RWPE2 (cell line): Measurements from ENCODE around the gene GATD1.

Source experiments
- ATAC-seq: fragments of 200-7000 bp; cut with Tn5 transposase; 3 replicates; pipeline ENCODE4 v1.9.1; 2021; ENCODE audit warnings: low read depth
- DNase-seq: peaks from one replicate; pipeline ENCODE4 v3.0.0-alpha.2; 2020; ENCODE audit warnings: low spot score
- H3K27ac ChIP-seq: fragments of 450-650 bp; 2 replicates; pipeline ENCODE4 v1.5.1; 2017; ENCODE audit warnings: mild to moderate bottlenecking; ENCODE audit not compliant: poor library complexity, severe bottlenecking
- H3K27me3 ChIP-seq: fragments of 250-450 bp; sonication (Bioruptor Pico); 2 replicates; pipeline ENCODE4 v1.5.1; 2021; ENCODE audit warnings: mild to moderate bottlenecking, moderate library complexity; ENCODE audit not compliant: insufficient read depth, poor library complexity, severe bottlenecking
- H3K36me3 ChIP-seq: fragments of 250-450 bp; sonication (Bioruptor Pico); 2 replicates; pipeline ENCODE4 v1.5.1; 2020; ENCODE audit warnings: low read depth, mild to moderate bottlenecking, moderate library complexity
- H3K4me1 ChIP-seq: fragments of 250-450 bp; sonication (Bioruptor Pico); 2 replicates; pipeline ENCODE4 v1.5.1; 2021; ENCODE audit warnings: mild to moderate bottlenecking, moderate library complexity; ENCODE audit not compliant: insufficient read depth, poor library complexity, severe bottlenecking
- H3K4me3 ChIP-seq: fragments of 250-450 bp; sonication (Bioruptor Pico); 2 replicates; pipeline ENCODE4 v1.5.1; 2021; ENCODE audit warnings: mild to moderate bottlenecking, moderate library complexity; ENCODE audit not compliant: severe bottlenecking
- H3K9me3 ChIP-seq: fragments of 250-450 bp; sonication (Bioruptor Pico); 2 replicates; pipeline ENCODE4 v1.5.1; 2021; ENCODE audit warnings: mild to moderate bottlenecking, moderate library complexity; ENCODE audit not compliant: severe bottlenecking
- TF ChIP-seq, protein P1 (sequence below): fragments of 450-650 bp; IDR thresholded peaks from one replicate; pipeline ENCODE4 v1.5.1; 2017; ENCODE audit warnings: mild to moderate bottlenecking, moderate library complexity; ENCODE audit not compliant: poor library complexity, severe bottlenecking

The GATD1 gene

DNA sequence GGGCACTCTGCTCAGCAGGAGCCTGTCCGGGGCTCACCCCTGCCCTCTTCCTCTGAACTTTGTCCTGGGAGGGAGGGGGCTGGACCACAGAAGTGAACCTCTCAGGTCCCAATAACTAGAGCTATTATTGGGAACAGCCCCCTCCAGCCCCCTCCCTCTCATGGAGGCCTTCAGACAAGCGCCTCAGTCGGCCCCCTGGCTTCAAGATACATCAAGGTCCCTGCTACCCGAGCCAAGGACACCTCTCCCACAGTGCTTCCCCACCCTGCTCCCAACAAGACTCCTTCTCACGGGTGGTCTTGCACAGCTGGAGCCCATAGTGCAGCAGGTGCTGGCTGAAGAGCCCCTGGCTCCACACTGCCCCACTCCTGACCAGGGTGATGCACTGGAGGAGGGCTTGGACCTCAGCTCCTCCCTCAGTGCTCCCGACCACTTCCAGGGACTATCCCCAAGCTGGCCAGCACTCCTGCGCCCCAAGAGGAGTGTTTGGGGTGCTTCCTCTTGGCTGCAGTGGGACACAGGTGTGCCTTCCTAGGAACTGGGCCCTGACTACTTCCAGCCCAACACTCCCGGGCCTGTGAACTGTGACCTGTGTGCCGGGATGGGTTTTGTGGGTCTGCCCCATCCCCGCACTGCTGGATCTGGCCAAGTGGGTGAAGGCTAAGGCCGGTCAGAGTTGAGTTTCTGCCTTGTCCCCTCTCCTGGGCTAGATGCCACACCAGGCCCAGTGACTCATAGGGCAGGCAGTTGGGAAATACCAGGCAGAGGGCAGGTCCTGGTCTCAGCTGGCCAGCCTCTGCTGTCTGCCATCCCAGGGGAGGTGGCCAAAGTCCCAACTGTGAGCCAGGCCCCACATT lies 43.6 kb upstream of the GATD1 start:
- Histone ChIP-seq H3K9me3 (no peaks in the 10 kb centered on the region), H3K4me3 (peak overlapping the region; percentile 80), H3K27me3 (no peaks in the 10 kb centered on the region), H3K27ac (peak overlapping the region; percentile 77), H3K36me3 (no peaks in the 10 kb centered on the region), H3K4me1 (peaks cover 15% of the 10 kb centered on the region)
- no peak for DNase-seq
- peak; percentile 28; the same call in 2 of the 3 replicates for ATAC-seq
- TF ChIP-seq, protein P1, sequence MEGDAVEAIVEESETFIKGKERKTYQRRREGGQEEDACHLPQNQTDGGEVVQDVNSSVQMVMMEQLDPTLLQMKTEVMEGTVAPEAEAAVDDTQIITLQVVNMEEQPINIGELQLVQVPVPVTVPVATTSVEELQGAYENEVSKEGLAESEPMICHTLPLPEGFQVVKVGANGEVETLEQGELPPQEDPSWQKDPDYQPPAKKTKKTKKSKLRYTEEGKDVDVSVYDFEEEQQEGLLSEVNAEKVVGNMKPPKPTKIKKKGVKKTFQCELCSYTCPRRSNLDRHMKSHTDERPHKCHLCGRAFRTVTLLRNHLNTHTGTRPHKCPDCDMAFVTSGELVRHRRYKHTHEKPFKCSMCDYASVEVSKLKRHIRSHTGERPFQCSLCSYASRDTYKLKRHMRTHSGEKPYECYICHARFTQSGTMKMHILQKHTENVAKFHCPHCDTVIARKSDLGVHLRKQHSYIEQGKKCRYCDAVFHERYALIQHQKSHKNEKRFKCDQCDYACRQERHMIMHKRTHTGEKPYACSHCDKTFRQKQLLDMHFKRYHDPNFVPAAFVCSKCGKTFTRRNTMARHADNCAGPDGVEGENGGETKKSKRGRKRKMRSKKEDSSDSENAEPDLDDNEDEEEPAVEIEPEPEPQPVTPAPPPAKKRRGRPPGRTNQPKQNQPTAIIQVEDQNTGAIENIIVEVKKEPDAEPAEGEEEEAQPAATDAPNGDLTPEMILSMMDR, result no peak

DNA sequence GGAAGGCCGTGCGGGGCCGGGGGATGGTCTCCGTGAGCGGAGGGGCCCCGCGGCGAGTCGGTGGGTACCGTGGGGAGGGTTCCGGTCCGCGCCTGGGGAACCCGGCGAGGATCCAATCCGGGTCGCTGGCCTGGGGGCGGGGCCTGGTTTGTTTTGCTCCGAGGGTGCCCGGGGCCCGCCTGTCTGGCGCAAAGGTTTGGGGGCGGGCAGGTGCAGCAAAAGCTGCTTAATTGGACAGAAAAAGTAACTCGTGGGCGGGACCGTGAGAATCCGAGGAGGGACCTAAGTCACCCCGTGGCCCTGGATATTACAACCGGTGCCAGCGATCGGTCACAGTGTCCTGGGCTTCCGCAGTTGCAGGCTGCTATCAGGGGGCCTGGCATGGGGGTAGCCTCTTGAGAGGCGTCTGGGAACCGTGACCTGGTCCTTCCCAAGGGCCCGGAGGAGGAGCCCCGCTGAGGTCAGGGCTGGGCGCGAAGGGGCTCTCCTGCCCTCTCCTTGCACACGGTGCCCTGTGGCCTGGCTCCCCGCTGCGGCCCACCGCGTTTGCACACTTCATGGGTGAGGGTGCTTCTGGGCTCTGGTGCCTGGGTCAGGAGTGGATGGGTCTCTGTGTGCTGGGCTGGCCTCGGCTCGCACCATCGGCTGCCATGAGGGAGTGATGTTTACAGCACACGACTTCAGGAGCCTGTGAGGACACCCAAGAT lies 42.8 kb upstream of the GATD1 start:
- Histone ChIP-seq H3K9me3 (no peaks in the 10 kb centered on the region), H3K36me3 (no peaks in the 10 kb centered on the region), H3K4me3 (peak overlapping the region; percentile 80), H3K27me3 (no peaks in the 10 kb centered on the region), H3K4me1 (peaks cover 15% of the 10 kb centered on the region), H3K27ac (peak overlapping the region; percentile 77)
- TF ChIP-seq, protein P1, result no peak
- peak; percentile 93 for DNase-seq
- peak; percentile 57 for ATAC-seq

GRCh38 chr11:819129-819931 lies 42.0 kb upstream of the GATD1 start:
- H3K27ac ChIP-seq, result peak overlapping the region; percentile 77
- TF ChIP-seq, protein P1, result no peak

DNA sequence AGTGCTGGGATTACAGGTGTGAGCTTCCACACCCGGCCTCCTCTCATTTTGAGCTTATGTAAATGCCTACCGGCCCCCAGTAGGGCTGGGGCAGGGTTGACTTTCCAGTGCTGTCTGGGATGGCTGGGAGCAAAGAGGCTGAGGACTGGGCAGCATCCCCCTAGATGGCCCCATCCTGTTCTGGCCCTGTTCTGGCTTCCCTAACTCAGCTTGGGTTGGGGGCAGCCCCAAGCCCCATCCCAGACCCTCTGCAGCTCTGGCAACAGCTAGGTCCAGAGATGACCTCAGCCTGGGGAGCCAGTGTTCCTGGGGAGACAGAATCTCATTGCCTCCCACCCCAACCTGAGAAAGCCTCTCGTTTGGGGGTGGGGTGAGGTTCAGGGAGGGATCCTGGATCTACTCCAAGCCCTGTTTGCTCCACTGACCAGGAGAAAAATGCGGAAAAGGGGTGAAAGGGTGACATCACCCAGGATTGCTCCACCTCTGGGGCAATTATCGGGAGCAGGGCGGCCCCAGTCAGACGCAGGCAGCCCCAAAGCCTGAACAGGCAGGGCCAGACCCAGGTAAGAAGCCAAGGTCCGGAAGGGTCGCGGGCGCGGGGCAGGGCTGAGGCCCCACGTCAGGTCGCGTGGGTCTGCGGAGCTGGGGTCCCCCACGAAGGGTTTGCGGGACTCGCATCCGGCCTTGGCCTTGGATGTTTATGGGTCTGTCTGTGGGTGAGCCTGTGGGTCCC lies 41.3 kb upstream of the GATD1 start, which contains the start of gene PNPLA2:
TSS of gene PNPLA2 (plus strand) at position 519 of the 733 bp plus-strand sequence. CDS start 805 bp downstream, outside the sequence.
- Histone ChIP-seq H3K4me3 (peak within 1 kb of the TSS; percentile 80), H3K4me1 (peaks cover 15% of the 10 kb centered on the region), H3K36me3 (peaks cover 4% of the 10 kb centered on the region), H3K9me3 (no peaks in the 10 kb centered on the region), H3K27ac (peak within 1 kb of the TSS; percentile 77), H3K27me3 (no peaks in the 10 kb centered on the region)
- DNase-seq (no peak), ATAC-seq (peak; percentile 26)
- TF ChIP-seq, protein P1, result no peak

More at GRCh38 chr11:819129-819931, 42.0 kb upstream of the GATD1 start:
- Histone ChIP-seq H3K4me1 (peaks cover 15% of the 10 kb centered on the region), H3K36me3 (no peaks in the 10 kb centered on the region), H3K9me3 (no peaks in the 10 kb centered on the region), H3K4me3 (peak overlapping the region; percentile 80), H3K27me3 (no peaks in the 10 kb centered on the region)
- DNase-seq (no peak), ATAC-seq (peak; percentile 50)
